ENCODE measurements around the gene SLC2A9. TPM values are rescaled to one million over a fixed set of nuclear protein-coding genes. Genes with fewer than 3 reads are reported as not detected.

Gene SLC2A9
- total and polyA plus RNA-seq, 2 of the 13 experiments (the other 11 are each of a cell fraction or from before 2014, with no cell fraction given) = 36.2 to 42.3 TPM

DNA sequence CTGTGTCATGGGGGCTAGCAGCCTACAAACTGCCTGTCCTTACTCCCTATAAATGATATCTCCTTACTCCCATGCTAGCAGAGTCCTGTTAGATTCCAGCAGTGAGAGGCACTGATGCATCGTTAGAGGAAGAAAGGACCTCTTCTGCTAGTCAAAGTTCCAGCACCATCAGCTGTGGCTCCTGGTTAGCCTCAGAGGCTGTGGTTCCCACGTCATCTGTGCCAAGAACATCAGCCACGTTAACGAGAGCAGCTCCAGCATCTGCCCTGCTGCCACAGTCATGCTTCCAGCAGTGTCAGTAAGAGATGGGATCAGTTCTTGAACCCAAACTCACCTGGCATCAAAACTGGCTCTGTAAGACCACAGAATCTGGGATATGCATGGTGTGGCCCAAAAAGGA, 88.5 kb downstream of the SLC2A9 start:
- TF ChIP-seq TBX3 (IDR thresholded peaks at IDR 0.05; ENCODE audit: borderline replicate concordance) (no peak), ZNF792 (CRISPR knock-in tag; IDR thresholded peaks at IDR 0.05) (no peak), WIZ (CRISPR knock-in tag; IDR thresholded peaks at IDR 0.05) (no peak), TCF12 (IDR thresholded peaks at IDR 0.05) (no peak), TCF12 (CRISPR knock-in tag; IDR thresholded peaks at IDR 0.05) (no peak), CENPX (CRISPR knock-in tag; IDR thresholded peaks at IDR 0.05) (no peak), YEATS4 (CRISPR knock-in tag; IDR thresholded peaks at IDR 0.05; ENCODE audit: borderline replicate concordance) (no peak), ATM (IDR thresholded peaks at IDR 0.05; ENCODE audit: borderline replicate concordance) (no peak), AHDC1 (CRISPR knock-in tag; IDR thresholded peaks at IDR 0.05; ENCODE audit: borderline replicate concordance) (no peak), TSC22D2 (CRISPR knock-in tag; IDR thresholded peaks at IDR 0.05; ENCODE audit: borderline replicate concordance) (no peak), BRD4 (CRISPR knock-in tag; IDR thresholded peaks at IDR 0.05) (no peak), TEAD3 (CRISPR knock-in tag; optimal IDR thresholded peaks at IDR 0.05; ENCODE audit: borderline replicate concordance) (no peak)
- Histone ChIP-seq H3K36me3 (replicated peaks in 1 of 2; ENCODE audit: control insufficient read depth in 1 of 2, insufficient read depth in 2 of 2, low read length in 2 of 2) (peaks cover 39 to 92% of the 10 kb centered on the region in 2 experiments), H3K9me3 (ENCODE audit: low read length) (no peaks in the 10 kb centered on the region), H3K27me3 (ENCODE audit: control insufficient read depth in 1 of 2, insufficient read depth in 2 of 2, low read length in 2 of 2) (no peaks in the 10 kb centered on the region), H3K4me2 (ENCODE audit: low read depth, low read length) (no peak overlapping the region), H4K20me1 (ENCODE audit: insufficient read depth, low read length) (no peaks in the 10 kb centered on the region), H2AFZ (ENCODE audit: low read length) (no peak overlapping the region), H3K79me2 (ENCODE audit: insufficient read depth, low read length) (no peaks in the 10 kb centered on the region), H3K9ac (ENCODE audit: insufficient read depth, low read depth, low read length) (no peak overlapping the region), H3K4me3 (replicated peaks in 1 of 3; ENCODE audit: insufficient read depth in 1 of 3, low read depth in 2 of 3, low read length in 3 of 3) (no peak overlapping the region), H3K27ac (ENCODE audit: extremely low read length, insufficient read depth, low read length) (no peak overlapping the region), H3K4me1 (ENCODE audit: insufficient read depth, low read length) (no peaks in the 10 kb centered on the region)
- in situ Hi-C loops (cut with HindIII; ENCODE audit: extremely low pct_ligation_motif_present, low pct_unique_long_range_greater_than_20kb) (no loop called here), intact Hi-C loops (cut with micrococcal nuclease; ENCODE audit: unreplicated experiment) (no loop called here)
- BruUV-seq (replicated peaks) = no TSS peak
- ChIA-PET CTCF (ENCODE audit: low intra/inter-chr PET ratio, low total read pairs) (no interaction called here), POLR2A (no interaction called here)
- FAIRE-seq = no peak
- no peak for ATAC-seq
- 91% methylated on average over 4 of the region's 4 CpGs for WGBS (ENCODE audit: low lambda C conversion rate)
- DNase-seq (ENCODE audit: low spot score) = no peak

Data from HepG2 (cell line).